ENCODE data around the gene KLHL33.

Gene KLHL33

GRCh38 chr14:20380681-20381080 lies 55.3 kb downstream of the KLHL33 start:
- POLR2A ChIA-PET: interaction anchor here (2.0 kb wide), 1 partner anchor 37 kb away, joined by 5 read pairs; the partner anchor contains the start of gene PARP2
- DNase-seq (ENCODE audit: low read depth, low spot score): no peak
- H3K4me3 ChIP-seq (ENCODE audit: low read depth, low read length): no peak overlapping the region
- TF ChIP-seq CTCF (IDR thresholded peaks at IDR 0.05; ENCODE audit: insufficient read depth, low read length, missing control alignments): no peak
- CTCF ChIA-PET: interaction anchor here (1.2 kb wide), 1 partner anchor 228 kb away, joined by 3 read pairs; no protein-coding TSS in a partner anchor

- TF ChIP-seq CTCF (IDR thresholded peaks at IDR 0.05; ENCODE audit: insufficient read depth, low read length, missing control alignments): no peak
- H3K4me3 ChIP-seq (ENCODE audit: low read depth, low read length): no peak overlapping the region
- ChIA-PET POLR2A (no interaction called here), CTCF (interaction anchor here (1.1 to 1.2 kb wide), 2 partner anchors 29 to 229 kb away, joined by 3 read pairs; no protein-coding TSS in a partner anchor)
- DNase-seq (ENCODE audit: low read depth, low spot score): no peak
These were observed 56.2 kb downstream of the KLHL33 start for GRCh38 chr14:20379743-20380142.

GRCh38 chr14:20377171-20377570 lies 58.8 kb downstream of the KLHL33 start:
- POLR2A ChIA-PET: no interaction called here

GRCh38 chr14:20376071-20376588 lies 59.8 kb downstream of the KLHL33 start:
- POLR2A ChIA-PET: no interaction called here
- DNase-seq (ENCODE audit: low read depth, low spot score): no peak
- CTCF ChIA-PET: interaction anchor here (1.1 to 1.6 kb wide), 2 partner anchors 32 to 40 kb away, joined by 3 to 4 read pairs; no protein-coding TSS in a partner anchor
- no peak overlapping the region for H3K4me3 ChIP-seq (ENCODE audit: low read depth, low read length)
- no peak for TF ChIP-seq CTCF (IDR thresholded peaks at IDR 0.05; ENCODE audit: insufficient read depth, low read length, missing control alignments)

More at GRCh38 chr14:20377171-20377570, 58.8 kb downstream of the KLHL33 start:
- no peak for DNase-seq (ENCODE audit: low read depth, low spot score)
- no peak overlapping the region for H3K4me3 ChIP-seq (ENCODE audit: low read depth, low read length)
- CTCF ChIA-PET: no interaction called here
- no peak for TF ChIP-seq CTCF (IDR thresholded peaks at IDR 0.05; ENCODE audit: insufficient read depth, low read length, missing control alignments)
